HG03575 (cell line): ENCODE results near the gene FBXO34.
A peak's percentile ranks its signal among the peaks of the same experiment; 100 is the strongest.

ENCODE experiments used
- ATAC-seq: cut with Tn5 transposase; IDR thresholded peaks from one replicate; pipeline ENCODE4 v1.9.1; 2021; ENCODE audit not compliant: unreplicated experiment, insufficient number of reproducible peaks, low FRiP score; ENCODE audit errors: extremely low read depth

Gene FBXO34

DNA sequence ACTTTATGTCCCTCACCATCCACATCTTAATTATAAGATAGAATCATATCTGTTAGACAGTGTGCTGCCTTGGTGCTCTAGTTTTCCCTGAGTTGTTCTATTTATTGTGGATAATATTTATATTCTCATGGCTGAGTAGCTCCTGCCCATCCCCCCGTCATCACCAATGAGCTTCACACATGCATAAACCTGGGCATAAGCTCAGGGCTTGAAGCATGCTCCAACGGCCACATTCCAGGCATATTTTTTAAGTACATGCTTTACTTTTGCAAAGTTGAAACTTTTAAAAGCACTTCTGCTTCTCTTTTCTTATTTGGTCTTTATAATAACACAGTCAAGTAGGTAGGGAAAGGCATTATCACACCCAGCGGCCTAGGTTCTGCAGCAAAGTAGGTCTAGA, 3.4 kb upstream of the FBXO34 start:
- no peak for ATAC-seq

DNA sequence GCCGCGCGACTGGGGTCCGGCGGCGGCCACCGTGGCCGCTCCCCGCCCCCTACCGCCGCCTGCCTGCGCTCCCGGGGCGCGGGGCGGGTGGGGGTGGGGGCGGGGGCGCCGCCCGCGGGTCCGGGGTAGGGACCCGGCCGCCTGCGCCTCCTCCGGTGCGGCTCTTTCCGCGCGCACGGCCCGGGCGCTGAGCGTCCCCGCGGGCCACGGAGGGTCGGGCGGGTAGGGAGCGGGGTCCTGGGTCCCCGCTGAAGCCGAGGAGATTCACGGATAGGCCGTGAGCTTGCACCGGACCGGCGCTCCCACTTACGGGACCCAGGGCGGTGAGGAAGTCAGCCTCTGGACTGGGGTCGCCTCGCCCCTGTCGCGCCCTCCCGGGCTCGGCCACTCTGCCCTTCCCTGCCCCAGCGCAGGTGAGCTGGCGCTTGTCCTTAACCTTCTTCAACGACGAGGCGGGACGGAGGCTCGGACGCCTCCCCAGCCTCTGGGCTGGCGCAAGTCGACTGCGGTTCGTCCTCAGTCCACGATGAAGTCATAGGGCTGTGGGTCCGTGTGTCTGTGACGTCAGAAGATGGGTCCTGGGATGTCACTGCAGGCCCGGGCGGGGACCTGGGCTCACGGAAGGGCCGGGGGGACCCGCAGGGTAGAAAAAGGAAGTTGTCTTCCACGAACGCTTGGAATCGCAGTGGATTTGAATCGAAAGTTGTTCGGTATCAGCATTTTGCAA, 514 bp downstream of the FBXO34 start:
- ATAC-seq, result no peak

DNA sequence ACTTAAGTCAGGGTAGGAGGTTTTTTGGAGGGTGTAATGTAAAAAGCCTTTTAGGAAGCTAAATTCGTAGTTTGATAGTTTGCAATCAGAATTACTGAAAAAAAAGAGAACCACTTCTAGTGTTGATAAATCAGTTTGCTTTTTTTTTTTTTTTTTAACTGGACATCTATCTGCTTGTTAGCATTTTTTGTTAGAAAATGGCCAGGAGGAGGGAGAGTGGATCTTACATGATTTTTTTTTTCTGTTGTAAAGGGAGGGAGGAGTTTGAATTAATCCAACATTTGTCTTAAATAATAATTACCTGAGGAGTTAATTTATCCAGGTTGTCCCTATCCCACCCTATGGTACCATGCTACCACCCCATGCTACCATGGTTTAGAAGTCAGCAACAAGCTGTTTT, 1.2 kb downstream of the FBXO34 start:
- no peak for ATAC-seq

DNA sequence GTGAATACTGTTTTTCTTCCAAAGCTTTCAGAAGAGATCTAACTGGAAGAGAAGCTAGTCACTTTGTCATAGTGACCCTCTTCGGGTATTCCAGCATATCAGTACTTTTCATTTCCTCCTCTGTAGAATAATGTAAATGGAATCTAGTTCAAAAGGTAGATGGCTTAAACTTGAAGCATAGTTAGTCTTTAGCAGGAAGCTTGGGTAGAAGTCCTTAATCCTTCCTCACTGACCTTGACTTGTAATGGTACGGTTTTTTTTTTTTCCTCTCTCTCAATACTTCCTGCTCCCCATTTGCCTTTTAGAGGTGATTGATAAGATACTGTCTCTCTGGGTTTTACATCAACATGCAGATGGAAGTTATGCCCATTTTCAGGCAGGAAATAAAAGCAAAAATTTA, 1.7 kb downstream of the FBXO34 start:
- no peak for ATAC-seq

DNA sequence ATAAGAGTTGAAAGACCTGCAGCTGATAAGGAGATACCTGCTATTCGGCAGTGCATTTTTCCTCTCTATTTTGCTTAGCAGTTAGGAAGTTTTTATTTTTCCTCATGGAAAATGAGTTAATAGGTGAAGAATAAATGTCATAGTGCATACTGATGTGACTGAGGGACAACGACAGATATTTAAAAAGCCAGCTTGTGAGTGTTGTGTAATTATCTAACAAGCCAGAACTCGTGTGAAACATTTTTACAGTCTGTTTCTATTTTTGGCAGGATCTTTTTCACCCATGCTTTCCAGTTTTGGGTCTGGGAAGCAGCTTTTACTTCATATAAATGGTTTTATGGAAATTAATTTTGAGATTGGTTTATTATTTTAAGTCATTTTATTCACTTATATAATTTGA, 2.9 kb downstream of the FBXO34 start:
- ATAC-seq, result no peak

DNA sequence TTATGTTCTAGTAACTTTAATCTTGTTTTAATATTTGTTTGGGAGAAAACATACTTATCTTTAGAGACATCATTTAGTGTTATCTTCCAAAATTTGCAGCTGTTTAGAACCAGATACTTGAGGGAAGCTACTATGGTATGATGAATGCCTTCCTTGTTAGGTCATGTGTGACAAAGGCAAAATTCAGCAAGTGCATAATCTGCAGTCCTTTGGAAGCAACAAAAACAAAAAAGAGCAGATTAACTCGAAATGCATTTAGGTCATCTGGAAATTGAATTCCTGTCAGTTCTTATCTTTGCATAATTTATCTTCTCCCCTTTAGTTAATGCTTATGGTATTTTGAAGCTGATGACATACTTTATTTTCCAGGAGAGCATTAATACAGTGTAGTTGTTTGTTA, 3.5 kb downstream of the FBXO34 start:
- ATAC-seq, result no peak

DNA sequence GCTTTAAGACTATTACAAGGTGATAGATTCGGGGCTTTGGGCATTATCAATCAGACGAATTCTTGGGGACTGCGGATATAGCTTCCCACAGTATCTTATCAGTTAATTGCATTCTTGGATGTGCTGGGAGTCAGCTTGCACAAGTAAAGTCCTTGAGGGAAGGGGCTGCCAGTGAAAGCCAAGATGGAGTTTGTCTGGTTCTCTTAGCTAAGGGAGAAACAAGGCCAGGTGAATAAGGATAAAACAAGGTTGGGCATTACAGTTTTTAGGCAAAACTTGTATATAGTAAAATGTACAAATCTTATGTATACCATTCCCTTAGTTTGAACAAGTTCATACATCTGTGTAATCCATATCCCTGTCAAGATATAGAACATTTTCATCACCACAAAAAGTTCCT, 5.5 kb downstream of the FBXO34 start:
- no peak for ATAC-seq

DNA sequence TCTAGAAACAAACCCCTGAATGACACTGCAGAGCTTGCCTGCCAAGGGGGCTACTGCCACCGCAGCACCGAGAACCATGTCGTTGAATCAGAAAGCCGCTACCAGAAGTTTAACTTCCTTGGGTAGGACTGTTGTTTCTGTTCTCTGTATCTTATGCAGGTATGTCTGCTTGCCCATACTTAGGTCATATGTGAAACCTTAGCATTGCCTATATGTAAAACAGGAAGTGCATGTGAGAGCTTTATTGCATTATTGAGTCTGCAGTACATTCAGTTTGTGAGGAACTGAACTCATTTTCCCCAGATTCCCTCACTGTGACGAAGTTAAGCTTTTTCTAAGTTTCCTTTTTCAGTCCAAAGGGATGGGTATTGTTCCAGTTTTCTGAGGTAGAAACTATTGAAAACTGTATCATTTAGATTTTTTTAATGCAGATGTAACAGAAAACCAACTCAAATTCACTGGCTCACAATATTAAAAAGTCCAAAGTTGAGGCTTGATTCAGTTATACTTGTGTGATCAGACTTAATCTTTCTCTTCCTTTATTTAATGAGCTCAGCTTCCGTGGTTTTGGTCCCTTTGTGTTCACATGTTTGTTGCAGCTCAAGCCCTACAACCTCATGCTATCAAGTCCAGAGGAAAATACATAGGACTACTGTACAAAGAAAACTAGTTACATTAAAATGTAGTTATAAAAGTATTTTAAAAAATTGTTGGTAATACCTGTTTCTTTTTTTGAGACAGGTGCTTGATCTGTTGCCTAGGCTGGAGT, 6.9 kb downstream of the FBXO34 start:
- peak; percentile 92 for ATAC-seq

DNA sequence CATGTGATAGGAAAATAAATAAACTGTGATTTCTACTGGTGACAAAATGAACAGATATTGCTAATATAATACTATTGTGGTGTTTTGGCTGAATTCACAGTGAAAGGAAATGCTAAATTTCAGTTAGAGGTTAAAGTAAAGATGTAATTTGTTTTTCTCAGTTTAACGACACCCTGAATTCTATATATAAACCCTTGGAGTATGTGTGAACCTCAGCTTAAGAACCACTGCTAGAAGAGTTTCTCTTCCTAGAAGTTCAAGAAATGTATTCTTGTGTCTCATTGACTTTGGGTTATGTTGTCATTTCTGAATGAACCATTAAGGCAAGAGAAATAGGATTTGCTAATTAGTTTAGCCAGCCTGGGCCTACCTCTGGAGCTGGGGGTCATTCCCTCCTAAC, 8.2 kb downstream of the FBXO34 start:
- no peak for ATAC-seq

DNA sequence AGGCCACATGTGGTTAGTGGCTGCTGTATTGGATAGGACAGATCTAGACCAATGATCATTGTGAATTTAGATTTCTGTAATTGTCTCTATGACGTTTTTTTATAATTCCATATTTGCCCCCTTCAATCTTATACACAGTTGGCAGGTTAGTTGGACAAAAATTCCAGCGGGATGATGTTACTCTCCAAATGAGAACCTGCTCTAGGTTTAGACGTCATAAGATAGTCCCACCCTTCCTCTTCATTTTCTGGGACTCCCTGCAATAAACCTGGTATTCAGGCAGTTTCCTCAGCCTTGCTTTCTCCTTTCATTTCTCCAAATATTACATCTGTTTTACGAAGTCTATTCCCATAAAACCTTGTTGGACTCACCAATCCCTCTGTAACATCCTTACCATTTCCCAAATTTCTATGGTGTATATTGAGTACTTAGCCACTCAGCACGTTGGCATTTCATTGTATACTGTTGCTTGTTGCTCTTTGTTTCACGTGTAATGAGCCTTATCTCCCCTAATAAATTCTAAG, 10.2 kb downstream of the FBXO34 start:
- no peak for ATAC-seq

DNA sequence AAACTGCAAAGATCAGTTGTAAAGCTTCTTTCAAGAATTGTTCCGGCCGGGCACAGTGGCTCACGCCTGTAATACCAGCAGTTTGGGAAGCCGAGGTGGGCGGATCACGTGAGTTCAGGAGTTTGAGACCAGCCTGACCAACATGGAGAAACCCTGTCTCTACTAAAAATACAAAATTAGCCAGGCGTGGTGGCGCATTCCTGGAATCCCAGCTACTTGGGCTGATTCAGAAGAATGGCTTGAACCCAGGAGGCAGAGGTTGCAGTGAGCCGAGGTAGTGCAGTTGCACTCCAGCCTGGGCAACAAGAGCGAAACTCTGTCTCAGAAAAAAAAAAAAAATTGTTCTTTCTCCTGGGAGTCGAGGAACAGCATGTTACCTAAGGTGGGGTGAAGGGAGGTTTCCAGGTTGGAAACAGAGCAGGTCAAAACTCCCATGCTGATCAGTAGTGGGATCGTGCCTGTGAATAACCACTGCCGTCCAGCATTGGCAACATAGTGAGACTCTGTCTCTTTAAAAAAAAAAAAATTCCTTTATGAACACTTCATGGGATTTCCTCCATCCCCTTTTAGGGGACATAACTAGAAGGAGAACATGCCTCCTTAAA, 13.9 kb downstream of the FBXO34 start:
- ATAC-seq, result no peak

DNA sequence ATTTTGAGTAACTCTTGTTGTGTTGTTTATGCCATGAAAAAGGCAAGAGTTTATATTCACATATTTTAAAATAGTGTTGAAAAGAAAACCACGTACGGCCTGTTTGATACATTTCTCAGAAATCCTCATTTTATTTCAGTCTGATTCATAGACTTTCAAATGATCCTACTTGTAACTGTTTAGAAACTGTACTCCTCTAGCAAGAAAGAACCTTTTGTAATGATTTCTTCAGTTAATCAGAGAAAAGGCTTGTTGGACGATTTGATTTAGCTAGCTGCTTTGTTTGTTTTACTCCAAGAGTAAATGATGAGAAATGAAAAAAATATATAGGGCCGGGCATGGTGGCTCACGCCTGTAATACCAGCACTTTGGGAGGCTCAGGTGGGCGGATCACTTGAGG, 17.2 kb downstream of the FBXO34 start:
- ATAC-seq, result no peak

DNA sequence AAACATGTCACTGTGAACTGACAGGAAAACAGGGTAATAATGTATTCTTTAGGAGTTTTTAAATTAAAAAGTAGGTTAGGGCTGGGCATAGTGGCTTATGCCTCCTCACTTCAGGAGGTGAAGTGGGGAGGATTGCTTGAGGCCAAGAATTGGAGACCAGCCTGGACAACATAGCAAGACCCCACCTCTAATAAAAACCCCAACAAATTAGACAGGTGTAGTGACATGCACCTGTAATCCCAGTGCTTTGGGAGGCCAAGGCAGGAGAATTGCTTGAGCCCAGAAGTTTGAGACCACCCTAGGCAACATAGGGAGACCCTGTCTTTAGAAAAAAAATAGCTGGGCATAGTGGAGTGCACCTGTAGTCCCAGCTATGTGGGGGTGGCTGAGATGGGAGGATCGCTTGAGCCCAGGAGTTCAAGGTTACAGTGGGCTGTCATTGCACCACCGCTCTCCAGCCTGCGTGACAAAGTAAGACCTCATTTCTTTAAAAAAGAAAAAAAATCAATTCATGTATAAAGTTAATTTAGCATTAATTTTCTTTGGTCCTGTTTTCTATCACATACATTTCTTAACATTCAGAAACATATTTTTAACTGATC, 20.4 kb downstream of the FBXO34 start:
- ATAC-seq, result no peak

DNA sequence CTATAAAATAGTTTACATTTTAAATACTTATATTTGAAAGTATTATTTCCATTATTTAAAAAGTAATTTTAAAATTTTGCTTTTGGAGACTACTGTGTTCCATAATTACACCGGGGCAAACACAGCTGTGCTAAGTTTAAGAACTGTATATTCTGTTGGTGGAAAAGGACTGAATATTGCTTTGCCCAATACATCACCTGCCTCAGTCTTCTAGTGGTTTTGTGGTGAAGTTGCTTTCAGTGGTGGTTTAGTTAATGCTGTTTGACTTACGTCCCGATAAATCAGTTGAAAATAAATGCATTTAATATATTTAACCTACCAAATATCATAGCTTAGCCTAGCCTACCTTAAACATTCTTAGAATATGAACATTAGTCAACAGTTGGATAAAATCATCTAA, 23.4 kb downstream of the FBXO34 start:
- ATAC-seq, result no peak

DNA sequence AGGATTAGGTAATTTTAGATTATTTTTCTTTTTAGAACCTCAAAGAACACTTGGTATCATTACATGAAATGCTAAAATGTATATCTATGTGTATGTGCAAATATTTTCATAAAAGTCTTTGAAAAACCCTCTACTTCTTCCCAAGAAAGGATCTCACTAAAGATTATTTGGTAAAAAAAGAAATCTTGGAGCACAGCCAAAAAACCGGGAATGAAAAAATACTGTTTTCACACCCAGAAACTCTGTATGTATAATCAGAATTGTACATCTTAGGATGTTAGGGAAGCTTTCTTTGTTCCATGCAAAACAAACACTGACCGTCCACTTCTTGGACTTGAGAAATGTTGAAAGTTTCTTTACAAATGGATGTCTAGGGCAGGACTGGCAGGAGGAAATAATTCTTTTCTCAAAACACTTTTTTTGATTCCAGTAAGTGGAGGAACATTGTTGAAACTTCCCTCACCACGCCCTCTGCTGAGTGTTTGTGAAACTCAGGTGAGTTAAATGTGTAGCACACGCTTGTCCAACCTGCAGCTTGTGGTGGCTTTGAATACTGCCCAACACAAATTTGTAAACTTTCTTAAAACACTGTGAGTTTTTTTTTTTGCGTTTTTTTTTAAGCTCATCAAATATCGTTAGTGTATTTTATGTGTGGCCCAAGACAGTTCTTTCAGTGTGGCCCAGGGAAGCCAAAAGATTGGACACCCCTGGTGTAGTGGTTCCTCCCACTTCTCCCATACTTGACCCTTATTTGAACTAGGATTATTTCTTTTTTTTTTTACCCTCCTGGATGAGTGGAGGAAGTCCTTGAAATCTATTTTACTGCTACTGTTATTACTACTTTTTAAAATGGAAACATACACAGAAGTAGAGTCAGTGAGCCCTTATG, 26.6 kb downstream of the FBXO34 start:
- ATAC-seq, result no peak

DNA sequence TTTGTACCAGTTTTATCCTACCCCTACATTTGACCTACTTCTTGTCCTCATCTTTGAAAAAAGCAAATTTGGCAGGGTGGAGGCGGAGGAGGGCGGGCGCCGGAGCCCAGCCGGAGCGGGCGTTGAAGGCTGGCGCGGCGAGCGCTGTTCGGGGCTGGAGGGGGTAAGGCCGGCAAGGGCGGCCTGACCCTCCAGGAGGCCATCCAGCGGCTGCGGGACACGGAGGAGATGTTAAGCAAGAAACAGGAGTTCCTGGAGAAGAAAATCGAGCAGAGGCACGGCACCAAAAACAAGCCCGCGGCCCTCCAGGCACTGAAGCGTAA, 27.2 kb downstream of the FBXO34 start:
- ATAC-seq, result no peak

DNA sequence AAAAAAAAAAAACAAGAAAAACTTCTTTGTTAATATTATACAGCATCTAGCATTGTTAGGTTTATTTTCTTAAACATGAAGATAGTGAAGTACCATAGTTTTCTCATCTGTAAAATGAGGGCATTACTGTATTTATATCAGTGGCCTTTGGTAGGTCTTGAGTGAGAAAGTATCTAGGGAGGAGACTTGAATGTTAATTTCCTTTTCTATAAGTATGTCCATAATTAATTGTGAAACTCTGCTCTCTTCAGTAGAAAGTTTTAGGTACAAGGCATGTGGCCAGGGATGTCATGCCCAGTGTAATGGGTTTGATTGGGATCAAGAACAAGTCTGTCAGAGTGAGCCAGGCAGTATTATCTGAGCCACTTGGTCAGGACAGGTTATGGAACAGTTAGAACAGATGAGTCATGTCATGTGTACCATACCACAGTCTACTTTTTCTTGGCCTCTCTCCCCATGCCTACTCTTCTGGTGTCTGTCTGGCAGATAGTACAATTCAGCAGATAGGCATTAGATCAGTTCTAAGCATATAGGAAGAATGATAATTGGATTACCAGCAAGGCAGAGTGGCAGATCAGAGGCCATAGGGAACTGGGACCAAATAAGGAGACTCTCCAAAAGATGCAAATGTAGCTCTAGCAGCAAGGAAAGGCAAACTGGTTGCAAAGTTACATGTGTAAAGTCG, 30.4 kb downstream of the FBXO34 start:
- no peak for ATAC-seq

DNA sequence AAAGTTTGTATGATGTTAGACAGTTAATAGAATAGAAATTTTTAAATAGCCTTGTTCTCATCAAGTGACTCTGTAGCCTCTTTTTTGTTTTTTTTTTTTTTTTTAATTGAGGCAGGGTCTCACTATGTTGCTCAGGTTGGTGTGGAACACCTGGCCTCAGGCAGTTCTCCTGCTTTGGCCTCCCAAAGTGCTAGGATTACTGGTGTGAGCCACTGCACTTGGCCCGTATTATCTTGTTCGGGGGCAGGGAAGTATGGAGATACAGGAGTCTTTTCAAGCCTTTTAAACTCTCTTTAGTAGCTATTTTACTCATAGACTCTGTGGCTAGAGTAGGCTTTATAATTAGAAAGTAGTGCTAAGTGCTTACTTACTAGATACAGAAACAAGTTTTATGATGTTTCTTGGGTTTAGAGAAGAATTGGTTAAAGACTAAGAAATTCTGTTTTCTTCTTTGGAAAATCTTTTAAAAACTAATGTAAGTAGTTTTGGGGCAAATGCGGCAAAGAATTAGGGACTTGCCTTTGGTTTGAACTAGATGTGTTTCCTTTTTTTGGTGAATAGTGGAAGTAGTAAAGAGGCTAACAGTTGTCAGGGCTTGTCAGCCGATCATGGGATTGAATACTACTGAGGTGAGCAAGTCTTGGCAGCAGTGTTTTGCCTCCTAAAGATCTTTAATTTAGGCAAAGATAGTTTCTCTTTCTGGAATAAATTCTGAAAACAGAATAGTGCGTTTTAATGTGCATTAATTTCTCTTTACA, 31.3 kb downstream of the FBXO34 start:
- ATAC-seq, result no peak
